ENCODE results near the gene RBM23.
"Not testable (repeated sequence)": the region's sequence is repeated elsewhere in the genome, so short reads cannot be mapped to it uniquely, and the experiment has no call there.

RBM23 gene

DNA sequence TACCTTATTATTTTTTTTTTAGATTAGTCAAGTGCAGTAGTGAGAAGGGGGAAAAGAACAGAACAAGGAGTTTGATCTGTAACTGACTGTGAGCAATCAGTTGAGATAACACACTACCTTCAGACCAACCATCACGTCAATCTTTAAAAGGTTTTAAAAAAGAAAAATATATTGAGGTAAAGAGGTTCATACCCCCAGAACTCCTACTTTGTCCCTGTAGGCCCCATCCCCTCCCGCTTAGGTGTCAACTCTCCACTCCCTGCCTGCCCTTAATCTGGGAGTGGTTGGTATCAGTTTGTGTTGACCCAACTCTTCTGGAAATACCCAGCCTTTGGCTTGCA lies 66.4 kb downstream of the RBM23 start:
- ChIA-PET POLR2A (interaction anchor here (2.5 kb wide), 1 partner anchor 29 kb away, joined by 6 read pairs; no protein-coding TSS in a partner anchor), CTCF (interaction anchor here (0.6 to 9.7 kb wide), 49 partner anchors 10 to 516 kb away, joined by 3 to 115 read pairs (median 5); partner anchors contain the start of genes MMP14, MRPL52, OR6J1 and OXA1L)
- TF ChIP-seq ZNF155 (tag by site-specific recombination; IDR thresholded peaks at IDR 0.05), result no peak
- no peak for TF ChIP-seq ZNF433 (tag by site-specific recombination; IDR thresholded peaks at IDR 0.05; ENCODE audit: low read depth)
- TF ChIP-seq ZNF571 (tag by site-specific recombination; IDR thresholded peaks at IDR 0.05), result no peak
- TF ChIP-seq, protein P1, sequence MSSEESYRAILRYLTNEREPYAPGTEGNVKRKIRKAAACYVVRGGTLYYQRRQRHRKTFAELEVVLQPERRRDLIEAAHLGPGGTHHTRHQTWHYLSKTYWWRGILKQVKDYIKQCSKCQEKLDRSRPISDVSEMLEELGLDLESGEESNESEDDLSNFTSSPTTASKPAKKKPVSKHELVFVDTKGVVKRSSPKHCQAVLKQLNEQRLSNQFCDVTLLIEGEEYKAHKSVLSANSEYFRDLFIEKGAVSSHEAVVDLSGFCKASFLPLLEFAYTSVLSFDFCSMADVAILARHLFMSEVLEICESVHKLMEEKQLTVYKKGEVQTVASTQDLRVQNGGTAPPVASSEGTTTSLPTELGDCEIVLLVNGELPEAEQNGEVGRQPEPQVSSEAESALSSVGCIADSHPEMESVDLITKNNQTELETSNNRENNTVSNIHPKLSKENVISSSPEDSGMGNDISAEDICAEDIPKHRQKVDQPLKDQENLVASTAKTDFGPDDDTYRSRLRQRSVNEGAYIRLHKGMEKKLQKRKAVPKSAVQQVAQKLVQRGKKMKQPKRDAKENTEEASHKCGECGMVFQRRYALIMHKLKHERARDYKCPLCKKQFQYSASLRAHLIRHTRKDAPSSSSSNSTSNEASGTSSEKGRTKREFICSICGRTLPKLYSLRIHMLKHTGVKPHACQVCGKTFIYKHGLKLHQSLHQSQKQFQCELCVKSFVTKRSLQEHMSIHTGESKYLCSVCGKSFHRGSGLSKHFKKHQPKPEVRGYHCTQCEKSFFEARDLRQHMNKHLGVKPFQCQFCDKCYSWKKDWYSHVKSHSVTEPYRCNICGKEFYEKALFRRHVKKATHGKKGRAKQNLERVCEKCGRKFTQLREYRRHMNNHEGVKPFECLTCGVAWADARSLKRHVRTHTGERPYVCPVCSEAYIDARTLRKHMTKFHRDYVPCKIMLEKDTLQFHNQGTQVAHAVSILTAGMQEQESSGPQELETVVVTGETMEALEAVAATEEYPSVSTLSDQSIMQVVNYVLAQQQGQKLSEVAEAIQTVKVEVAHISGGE (tag by site-specific recombination; conservative IDR thresholded peaks at IDR 0.05; ENCODE audit: low read depth), result no peak
- TF ChIP-seq ZNF610 (tag by site-specific recombination; IDR thresholded peaks at IDR 0.05; ENCODE audit: borderline replicate concordance), result no peak
- TF ChIP-seq ZNF623 (tag by site-specific recombination; IDR thresholded peaks at IDR 0.05), result no peak
- TF ChIP-seq ZNF274 (IDR thresholded peaks at IDR 0.05; ENCODE audit: low read length), result no peak
- TF ChIP-seq ZNF274 (tag by site-specific recombination; IDR thresholded peaks at IDR 0.05; ENCODE audit: borderline replicate concordance), result no peak
- no peak for TF ChIP-seq SP7 (tag by site-specific recombination; IDR thresholded peaks at IDR 0.05)
- TF ChIP-seq ZBTB21 (tag by site-specific recombination; IDR thresholded peaks at IDR 0.05), result no peak
- no peak for TF ChIP-seq ZNF560 (tag by site-specific recombination; IDR thresholded peaks at IDR 0.05; ENCODE audit: borderline replicate concordance)
- TF ChIP-seq, protein P2, sequence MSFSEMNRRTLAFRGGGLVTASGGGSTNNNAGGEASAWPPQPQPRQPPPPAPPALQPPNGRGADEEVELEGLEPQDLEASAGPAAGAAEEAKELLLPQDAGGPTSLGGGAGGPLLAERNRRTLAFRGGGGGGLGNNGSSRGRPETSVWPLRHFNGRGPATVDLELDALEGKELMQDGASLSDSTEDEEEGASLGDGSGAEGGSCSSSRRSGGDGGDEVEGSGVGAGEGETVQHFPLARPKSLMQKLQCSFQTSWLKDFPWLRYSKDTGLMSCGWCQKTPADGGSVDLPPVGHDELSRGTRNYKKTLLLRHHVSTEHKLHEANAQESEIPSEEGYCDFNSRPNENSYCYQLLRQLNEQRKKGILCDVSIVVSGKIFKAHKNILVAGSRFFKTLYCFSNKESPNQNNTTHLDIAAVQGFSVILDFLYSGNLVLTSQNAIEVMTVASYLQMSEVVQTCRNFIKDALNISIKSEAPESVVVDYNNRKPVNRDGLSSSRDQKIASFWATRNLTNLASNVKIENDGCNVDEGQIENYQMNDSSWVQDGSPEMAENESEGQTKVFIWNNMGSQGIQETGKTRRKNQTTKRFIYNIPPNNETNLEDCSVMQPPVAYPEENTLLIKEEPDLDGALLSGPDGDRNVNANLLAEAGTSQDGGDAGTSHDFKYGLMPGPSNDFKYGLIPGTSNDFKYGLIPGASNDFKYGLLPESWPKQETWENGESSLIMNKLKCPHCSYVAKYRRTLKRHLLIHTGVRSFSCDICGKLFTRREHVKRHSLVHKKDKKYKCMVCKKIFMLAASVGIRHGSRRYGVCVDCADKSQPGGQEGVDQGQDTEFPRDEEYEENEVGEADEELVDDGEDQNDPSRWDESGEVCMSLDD (tag by site-specific recombination; IDR thresholded peaks at IDR 0.05), result no peak
- TF ChIP-seq ZBTB48 (tag by site-specific recombination; IDR thresholded peaks at IDR 0.05), result no peak
- no peak for TF ChIP-seq ZNF266 (tag by site-specific recombination; IDR thresholded peaks at IDR 0.05; ENCODE audit: low read depth)
- TF ChIP-seq ZNF558 (tag by site-specific recombination; IDR thresholded peaks at IDR 0.05), result no peak
- no peak for TF ChIP-seq IKZF3 (tag by site-specific recombination; IDR thresholded peaks at IDR 0.05)
- no peak for TF ChIP-seq ZNF391 (tag by site-specific recombination; IDR thresholded peaks at IDR 0.05; ENCODE audit: borderline replicate concordance, low read depth)
- TF ChIP-seq ZNF785 (tag by site-specific recombination; IDR thresholded peaks at IDR 0.05), result no peak
- no peak for TF ChIP-seq ZNF677 (tag by site-specific recombination; IDR thresholded peaks at IDR 0.05)
- no peak for TF ChIP-seq SCRT2 (tag by site-specific recombination; IDR thresholded peaks at IDR 0.05)
- TF ChIP-seq, protein P3, sequence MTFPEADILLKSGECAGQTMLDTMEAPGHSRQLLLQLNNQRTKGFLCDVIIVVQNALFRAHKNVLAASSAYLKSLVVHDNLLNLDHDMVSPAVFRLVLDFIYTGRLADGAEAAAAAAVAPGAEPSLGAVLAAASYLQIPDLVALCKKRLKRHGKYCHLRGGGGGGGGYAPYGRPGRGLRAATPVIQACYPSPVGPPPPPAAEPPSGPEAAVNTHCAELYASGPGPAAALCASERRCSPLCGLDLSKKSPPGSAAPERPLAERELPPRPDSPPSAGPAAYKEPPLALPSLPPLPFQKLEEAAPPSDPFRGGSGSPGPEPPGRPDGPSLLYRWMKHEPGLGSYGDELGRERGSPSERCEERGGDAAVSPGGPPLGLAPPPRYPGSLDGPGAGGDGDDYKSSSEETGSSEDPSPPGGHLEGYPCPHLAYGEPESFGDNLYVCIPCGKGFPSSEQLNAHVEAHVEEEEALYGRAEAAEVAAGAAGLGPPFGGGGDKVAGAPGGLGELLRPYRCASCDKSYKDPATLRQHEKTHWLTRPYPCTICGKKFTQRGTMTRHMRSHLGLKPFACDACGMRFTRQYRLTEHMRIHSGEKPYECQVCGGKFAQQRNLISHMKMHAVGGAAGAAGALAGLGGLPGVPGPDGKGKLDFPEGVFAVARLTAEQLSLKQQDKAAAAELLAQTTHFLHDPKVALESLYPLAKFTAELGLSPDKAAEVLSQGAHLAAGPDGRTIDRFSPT (tag by site-specific recombination; IDR thresholded peaks at IDR 0.05), result no peak
- Histone ChIP-seq H3K4me3 (ENCODE audit: low read depth, low read length) (no peak overlapping the region), H3K9me3 (ENCODE audit: control insufficient read depth, insufficient read depth, low read depth, low read length) (no peaks in the 10 kb centered on the region), H3K27ac (ENCODE audit: extremely low read depth, low read depth, low read length) (no peak overlapping the region), H3K36me3 (ENCODE audit: control insufficient read depth in 2 of 2, insufficient read depth in 1 of 2, low read length in 2 of 2) (no peaks in the 10 kb centered on the region), H3K4me1 (ENCODE audit: control insufficient read depth, insufficient read depth, low read length) (no peaks in the 10 kb centered on the region)

DNA sequence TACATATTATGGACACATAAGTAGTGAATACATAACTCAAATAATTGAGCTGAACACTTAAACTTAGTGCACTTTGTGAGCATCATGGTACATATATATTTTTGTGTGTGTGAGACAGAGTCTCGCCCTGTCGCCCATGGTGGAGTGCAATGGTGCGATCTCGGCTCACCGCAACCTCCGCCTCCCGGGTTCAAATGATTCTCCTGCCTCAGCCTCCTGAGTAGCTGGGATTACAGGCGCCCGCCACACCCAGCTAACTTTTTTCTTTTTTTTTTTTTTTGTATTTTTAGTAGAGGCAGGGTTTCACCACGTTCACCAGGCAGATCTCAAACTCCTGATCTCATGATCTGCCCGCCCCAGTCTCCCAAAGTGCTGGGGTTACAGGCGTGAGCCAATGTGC lies 66.8 kb downstream of the RBM23 start:
- POLR2A ChIA-PET, result interaction anchor here (0.6 kb wide), 1 partner anchor 857 kb away, joined by 4 read pairs; no protein-coding TSS in a partner anchor
- H3K4me1 ChIP-seq (ENCODE audit: control insufficient read depth, insufficient read depth, low read length), result not testable (repeated sequence)

More for the DNA sequence above, 66.8 kb downstream of the RBM23 start:
- H3K4me3 ChIP-seq (ENCODE audit: low read depth, low read length); H3K27ac ChIP-seq (ENCODE audit: extremely low read depth, low read depth, low read length); H3K9me3 ChIP-seq (ENCODE audit: control insufficient read depth, insufficient read depth, low read depth, low read length); H3K36me3 ChIP-seq (ENCODE audit: control insufficient read depth in 2 of 2, insufficient read depth in 1 of 2, low read length in 2 of 2): not testable (repeated sequence)
- CTCF ChIA-PET, result interaction anchor here (0.6 to 9.7 kb wide), 39 partner anchors 9 to 516 kb away, joined by 3 to 115 read pairs (median 6); partner anchors contain the start of genes MMP14, MRPL52, OR6J1 and OXA1L
